ENCODE measurements around the gene AVEN.

DNA sequence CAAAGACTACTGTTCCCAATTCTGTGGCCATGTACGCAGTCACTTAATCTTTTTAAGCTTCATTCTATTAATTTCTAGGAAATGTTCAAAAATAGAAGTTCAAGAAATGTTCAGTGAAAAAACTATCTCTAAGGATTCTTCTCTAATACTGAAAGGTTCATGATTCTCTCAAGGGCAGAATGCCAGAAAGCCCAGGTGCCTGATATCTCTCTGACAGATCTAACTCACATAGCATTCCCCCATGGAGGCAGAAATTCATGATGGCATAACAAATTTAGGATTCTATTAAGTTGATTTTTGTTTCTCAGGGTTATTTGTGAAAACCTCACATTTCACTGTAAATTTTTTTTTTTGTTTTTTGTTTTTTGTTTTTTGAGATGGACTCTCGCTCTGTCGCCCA, 53.3 kb downstream of the AVEN start:
- TF ChIP-seq EZH2 (IDR thresholded peaks at IDR 0.05; ENCODE audit: borderline replicate concordance, low read length) = no peak
- TF ChIP-seq, protein P1, sequence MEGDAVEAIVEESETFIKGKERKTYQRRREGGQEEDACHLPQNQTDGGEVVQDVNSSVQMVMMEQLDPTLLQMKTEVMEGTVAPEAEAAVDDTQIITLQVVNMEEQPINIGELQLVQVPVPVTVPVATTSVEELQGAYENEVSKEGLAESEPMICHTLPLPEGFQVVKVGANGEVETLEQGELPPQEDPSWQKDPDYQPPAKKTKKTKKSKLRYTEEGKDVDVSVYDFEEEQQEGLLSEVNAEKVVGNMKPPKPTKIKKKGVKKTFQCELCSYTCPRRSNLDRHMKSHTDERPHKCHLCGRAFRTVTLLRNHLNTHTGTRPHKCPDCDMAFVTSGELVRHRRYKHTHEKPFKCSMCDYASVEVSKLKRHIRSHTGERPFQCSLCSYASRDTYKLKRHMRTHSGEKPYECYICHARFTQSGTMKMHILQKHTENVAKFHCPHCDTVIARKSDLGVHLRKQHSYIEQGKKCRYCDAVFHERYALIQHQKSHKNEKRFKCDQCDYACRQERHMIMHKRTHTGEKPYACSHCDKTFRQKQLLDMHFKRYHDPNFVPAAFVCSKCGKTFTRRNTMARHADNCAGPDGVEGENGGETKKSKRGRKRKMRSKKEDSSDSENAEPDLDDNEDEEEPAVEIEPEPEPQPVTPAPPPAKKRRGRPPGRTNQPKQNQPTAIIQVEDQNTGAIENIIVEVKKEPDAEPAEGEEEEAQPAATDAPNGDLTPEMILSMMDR (conservative IDR thresholded peaks at IDR 0.05 in 1 of 2, IDR thresholded peaks at IDR 0.05 in 1 of 2; ENCODE audit: extremely low read depth in 1 of 2, insufficient read depth in 1 of 2, low read depth in 1 of 2, low read length in 2 of 2) = no peak
